ENCODE data around the gene ACKR4.
"Not testable (repeated sequence)": the region's sequence is repeated elsewhere in the genome, so short reads cannot be mapped to it uniquely, and the experiment has no call there.

The ACKR4 gene

DNA sequence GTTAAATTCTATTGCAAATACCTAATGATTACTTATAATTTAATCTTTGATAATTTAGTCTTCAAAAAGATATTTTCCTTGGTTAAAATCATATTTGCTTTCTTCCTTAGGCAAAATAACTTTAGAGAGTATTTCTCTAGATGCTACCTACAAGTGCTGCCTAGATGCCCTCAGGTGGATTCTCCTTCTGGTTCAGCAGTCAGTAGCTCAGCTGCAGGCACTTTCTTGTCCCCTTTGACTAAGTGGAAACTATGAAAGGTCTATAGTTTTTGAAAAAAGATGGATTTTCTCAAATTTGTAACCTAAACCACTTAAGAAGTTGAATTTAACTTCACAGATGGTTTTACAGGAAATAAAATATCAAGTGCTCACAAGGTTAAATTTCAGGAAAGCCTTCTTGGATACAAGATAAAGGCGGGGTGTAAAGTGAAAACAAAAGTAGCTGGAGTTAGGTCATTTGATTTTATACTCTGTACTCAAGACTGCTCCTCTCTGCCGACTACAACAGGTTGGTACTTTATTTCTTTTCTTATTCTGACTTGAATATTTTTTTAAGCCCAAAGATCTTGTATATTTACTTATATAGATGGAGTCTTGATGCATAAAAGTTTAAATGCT is at the start of gene ACKR4:
ACKR4 (plus strand) TSS at position 455 of the 618 bp plus-strand sequence. CDS start 3,128 bp downstream, outside the sequence.
- DNase-seq, result no peak

DNA sequence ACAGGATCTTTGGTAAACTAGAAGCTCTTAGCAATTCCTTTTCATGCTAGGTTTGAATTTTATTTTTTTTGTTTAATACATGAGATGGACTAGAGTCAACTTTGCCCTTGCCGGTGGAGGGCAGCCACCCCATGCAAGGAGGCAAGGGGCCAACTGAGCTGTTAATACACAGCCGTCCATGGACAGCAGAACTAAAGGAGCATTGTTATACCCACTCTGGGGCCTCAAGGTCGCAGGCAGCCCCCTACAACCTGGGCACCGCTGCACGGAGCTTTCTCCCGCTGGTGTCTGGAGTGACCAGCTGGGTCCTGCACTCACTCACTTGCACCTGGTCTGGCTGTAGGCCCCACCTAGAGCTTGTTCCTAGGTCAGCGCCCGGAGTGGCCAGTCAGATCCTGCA is 47.9 kb upstream of the ACKR4 start:
- DNase-seq, result no peak

DNA sequence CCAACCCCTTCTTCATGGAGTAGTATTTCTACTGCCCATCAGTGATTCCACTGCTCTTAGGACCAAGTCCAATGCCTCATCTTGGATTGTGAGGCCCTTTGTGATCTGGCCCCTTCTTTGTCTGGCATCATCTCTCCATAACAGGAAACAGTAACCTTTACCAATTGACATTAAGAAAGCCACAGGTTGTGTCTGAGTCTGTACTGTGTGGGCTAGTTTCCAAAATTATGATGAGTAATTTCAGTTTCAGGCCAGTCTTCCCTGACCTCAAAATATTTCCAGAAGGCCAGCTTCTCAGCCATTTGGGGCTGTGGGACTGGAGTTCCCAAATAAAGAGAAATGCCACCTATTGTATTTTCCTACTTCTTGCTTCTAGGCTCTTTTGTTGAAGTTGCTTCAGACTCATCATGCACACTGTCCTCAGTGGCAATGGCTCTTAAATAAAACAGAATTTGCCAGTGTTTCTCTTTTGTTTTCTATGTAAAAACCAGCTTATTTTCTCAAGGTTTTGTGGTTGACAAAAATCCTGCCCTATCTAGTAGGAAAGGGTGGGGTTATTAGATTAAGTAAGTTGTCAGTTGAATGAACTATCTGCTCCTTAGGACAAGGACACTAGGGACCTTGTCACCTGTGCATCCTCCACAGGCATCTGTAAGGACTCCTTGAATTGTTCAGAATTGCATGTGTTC is 47.0 kb upstream of the ACKR4 start:
- peak; percentile 78 for DNase-seq

DNA sequence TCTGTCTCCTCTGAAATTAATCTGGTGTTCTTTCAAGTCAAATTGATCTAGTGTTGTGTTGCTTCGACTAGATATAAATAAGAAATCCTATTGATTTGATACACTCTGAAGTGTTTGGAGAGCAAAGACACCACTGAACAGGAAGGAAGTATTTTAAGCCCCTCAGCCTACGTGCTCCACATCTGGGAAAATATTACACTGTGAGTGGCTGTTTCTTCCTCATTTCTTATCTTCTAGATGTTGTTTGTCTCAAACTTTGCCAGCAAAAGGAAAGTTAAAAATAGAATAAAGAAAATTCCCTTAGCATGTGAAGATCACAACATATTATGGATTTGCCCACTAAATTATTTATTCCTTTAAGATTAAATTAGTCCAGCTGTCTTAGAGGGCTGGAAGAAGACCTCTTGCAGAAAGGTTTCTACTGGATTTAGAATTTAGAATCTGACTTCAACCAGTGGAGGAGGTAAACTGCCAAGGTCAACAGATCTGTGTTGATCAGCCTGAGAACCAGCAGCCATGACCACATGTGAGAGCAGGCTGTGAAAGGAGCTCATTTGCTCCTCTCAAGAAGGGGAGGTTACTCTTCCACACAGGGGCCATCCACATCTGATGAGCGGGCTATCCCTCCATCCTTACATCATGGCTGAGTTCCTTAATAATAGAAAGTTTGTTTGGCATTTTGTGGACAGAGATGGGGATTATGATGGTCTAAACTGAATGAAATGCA is 46.3 kb upstream of the ACKR4 start:
- DNase-seq, result no peak

DNA sequence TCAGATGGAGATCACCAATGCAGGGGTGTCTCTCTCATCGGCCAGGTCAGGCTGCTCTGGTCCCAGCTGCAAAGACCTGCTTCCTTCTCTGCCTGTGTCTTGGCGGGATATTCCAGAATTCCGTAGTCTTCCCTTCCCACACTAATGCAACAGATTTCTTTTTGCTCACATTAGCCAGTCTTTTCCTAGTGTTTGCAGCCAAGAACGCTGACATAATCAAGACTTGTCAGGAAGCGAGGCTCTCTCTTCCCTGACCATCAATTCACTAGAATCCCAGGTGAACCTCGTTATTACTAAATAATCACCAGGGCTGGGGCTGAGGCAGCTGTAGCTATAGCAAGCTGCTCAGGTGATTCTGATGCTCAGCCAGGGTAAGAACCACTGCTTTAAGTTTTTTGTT is 43.2 kb upstream of the ACKR4 start:
- DNase-seq, result no peak

DNA sequence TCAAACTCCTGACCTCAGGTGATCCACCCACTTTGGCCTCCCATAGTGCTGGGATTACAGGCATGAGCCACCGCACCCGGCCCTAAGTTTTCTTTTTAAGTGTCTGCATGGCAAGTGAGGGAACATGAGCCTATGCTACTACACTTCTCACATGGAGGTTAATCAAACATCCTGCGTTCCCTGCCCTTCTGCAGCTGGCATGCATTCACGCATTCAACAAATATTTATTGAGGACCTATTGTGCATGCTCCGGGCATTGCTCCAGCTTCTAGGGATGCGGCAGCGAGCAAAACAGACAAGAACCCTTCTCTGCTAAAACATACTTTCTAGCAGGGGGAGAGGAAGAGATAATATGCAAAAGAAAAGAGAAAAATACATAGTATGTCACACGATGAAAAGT is 42.6 kb upstream of the ACKR4 start:
- DNase-seq, result peak; percentile 26

DNA sequence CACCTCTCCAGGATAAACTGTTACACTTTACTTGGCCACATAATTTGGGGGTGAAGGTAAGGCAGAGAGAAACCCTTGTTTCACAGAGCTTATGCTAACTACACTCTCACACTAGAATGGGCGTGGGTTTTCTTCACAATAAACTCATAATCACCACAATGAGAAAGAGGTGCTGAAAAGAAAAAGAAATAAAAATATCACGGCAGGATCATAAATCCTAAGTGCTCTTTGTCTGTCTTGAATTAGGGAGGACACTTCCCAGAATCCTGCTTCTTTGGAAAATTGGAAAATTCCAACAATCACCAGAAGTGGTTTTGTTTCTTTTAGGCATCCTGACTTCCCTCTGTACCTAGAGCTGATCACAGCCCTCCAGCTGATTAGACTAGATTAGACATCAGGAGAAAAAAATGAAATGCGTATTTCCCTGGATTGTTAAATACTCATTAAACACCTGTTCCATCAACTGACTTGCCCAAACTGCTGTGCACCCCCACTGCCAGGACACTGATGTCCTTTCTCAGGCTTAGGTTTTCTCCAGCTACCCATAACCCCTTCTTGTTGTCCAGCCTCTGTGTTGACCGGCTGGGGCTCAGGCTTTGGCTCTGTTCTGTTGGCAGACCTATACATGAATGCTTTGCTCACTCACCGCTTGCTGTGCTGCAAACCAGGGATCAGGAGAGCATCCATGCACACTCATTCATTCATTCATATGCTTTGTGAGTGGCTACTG is 41.6 kb upstream of the ACKR4 start:
- no peak for DNase-seq

DNA sequence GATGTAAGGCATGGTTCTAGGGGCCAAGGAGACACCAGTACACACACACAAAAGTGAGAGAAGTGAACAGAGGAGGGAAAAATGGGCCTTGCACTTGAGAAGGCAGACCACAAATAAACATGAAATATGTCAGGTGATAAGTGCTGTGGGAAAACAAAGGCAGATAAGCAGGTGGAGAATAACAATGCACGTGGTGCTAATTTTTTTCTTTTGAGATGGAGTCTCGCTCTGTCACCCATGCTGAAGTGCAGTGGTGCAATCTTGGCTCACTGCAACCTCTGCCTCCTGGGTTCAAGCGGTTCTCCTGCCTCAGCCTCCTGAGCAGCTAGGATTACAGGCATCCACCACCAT is 41.1 kb upstream of the ACKR4 start:
- not testable (repeated sequence) for DNase-seq

DNA sequence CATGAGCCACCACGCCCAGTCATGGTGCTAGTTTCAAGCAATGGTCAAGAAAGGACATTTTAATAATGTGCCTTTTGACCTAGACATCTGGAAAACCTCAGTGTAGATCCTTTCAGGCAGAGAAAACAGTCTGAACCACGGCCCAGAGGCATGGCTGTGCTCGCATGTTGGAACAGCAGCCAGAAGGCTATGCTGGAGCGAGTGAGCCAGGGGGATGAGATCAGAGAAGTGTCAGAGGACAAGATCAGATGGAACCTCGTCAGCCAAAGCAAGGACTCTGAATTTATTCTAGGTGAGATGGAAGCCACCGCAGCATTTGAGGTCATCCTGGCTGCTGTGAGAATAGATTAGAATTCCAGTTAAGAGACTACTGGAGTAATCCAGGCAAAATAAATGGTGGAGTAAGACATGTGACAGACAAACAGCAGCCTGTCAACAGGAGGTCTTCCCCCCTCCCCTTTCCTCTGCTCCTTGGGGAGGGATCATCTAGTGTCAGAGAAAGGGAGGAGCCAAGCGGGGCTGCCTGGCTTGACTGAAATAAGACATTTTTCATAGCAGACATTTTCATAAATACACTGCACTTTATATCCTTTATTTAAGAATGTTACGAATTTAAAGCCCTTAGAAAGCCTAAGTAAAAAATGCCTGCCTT is 40.4 kb upstream of the ACKR4 start:
- DNase-seq, result no peak

DNA sequence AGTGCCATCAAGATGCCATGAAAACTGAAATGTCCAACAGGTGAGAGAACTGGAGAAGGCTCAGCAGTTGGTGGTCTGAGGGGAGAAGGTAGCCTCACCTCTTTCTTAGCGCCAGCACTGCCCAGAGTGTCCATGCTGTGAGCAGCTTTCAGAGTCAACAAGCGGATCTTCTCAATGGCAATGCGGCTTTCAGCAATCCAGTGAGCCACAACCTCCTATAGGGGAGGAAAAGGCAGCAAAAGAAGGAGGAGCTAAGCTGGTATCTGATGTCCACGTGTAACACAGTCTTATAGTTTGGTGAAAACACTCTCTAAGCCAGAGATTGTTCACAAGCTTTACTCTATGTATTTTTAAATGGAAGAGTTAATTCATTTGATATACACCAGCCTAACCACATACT is 36.1 kb upstream of the ACKR4 start:
- no peak for DNase-seq

DNA sequence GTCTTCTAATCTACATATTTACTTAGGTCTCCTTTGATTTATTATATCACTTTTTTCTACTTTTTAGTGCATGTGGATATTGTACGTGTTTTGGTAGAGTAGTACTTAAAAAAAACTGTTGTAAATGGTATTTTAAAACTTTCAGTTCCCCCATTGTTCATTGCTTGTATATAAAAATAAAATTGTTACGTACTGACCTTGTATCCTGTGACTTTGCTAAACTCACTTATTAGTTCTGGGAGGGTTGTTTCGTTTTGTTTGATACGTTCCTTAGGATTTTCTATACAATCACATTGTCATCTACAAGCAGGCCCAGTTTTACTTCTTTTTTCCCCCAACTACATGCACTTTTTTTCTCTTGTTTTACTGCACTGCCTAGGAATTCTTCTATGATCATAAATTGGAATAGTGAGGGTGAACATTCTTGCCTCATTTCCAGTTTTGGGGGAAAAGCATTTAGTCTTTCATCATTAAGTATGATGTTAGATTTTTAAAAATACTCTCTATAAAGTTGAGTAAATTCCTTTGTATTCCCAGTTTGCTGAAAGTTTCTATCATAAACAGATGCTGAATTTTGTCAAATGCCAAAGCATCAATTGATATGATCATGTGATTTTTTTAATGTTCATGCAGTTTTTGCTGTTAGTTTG is 33.5 kb upstream of the ACKR4 start:
- peak; percentile 22 for DNase-seq

DNA sequence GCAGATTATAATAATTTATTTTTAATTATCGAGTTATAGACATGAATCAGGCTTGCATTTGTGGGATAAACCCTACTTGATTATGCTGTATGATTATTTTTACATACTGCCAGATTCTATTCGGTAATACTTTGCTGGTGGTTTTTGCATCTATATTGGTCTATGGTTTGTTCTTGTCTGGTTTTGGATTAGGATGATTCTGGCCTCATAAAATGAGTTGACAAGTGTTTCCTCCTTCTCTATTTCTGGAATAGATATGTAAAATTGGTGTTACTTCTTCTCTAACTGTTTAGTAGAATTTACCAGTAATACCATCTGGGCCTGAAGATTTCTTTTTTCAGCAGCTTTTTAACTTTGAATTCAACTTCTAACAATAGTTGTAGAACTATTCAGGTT is 33.0 kb upstream of the ACKR4 start:
- no peak for DNase-seq

DNA sequence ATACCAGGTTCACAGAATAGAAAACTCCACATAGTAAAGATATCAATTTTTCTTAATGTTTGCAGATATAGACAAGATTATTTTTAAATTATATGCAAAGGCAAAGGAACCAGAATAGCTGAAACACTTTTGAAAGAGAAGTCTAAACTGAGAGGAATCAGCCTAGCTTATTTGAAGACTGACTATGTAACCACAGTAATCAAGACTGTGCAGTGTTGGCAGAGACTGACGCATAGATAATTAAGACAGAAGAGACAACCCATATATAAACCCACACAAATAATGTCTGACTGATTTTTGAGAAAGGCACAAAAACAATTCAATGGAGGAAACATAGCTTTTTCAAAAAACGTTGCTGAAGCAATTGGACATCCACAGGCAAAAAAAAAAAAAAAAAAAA is 28.6 kb upstream of the ACKR4 start:
- no peak for DNase-seq

DNA sequence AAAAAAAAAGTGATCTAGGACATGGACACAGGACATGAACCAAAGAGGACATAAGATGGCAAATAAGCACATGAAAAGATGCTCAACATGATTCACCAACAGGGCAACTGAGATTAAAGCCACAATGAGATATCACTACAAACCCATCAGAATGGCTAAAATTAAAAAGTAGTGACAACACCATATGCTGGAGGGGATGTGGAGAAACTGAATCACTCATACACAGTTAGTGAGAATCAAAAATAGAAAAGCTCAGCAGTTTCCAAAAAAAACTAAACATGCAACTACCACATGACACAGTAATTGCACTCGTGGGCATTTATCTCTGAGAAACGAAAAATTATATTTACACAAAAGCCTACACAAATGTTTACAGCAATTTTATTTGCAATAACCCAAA is 27.9 kb upstream of the ACKR4 start:
- DNase-seq, result peak; percentile 44

DNA sequence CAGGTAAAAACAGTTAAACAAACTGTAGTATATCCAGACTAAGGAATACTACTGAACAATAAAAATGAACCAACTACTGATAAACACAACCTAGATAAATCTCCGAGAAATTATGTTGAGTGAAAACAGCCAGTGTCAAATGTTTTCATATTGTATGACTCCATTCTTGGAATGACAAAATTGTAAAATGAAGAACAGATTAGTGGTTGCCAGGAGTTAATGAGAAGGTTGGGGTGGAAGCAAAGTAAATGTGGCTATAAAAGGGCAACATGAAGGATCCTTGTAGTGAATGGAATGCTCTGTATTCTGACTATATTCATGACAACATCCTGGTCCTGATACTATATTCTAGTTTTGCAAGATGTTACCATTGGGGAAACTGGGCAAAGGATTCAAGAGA is 27.5 kb upstream of the ACKR4 start:
- peak; percentile 65 for DNase-seq

DNA sequence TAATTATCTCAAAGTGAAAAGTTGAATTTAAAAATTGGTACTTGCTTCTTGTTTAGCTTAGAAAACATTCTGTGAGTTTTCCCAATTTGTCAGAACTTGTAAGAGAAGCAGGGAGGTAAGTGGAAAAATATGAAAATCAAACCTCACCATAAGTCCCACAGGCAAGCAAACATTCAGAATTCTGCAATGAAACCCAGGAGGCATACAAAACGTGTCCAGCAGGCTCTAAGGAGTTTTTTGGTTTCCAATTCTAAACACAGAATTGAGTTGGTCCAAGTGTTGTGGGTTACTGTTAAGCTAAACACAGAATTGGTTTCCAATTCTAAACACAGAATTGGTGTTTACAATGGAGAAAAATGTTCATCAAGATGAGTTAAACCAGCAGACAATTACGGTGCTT is 27.1 kb upstream of the ACKR4 start:
- DNase-seq, result no peak

DNA sequence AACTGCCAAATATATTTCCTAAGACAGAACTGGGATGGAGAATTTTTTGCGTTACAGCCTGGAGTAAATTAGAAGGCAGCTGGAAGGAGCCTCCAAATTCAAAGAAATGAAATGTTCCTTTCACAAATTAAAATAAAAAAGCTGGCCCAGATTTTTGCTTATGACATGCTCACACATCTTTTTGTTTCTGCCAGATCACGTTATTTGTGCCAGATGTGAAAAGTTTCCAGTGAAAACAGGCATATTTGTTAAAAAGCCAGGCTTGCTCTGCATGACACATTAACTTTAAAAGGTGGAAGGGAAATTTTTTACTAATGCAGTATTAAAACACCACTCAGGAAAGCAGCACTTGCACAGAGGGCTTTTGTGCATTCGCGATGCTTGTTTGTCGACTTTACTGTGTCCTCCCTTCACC is 23.3 kb upstream of the ACKR4 start:
- peak; percentile 28 for DNase-seq

DNA sequence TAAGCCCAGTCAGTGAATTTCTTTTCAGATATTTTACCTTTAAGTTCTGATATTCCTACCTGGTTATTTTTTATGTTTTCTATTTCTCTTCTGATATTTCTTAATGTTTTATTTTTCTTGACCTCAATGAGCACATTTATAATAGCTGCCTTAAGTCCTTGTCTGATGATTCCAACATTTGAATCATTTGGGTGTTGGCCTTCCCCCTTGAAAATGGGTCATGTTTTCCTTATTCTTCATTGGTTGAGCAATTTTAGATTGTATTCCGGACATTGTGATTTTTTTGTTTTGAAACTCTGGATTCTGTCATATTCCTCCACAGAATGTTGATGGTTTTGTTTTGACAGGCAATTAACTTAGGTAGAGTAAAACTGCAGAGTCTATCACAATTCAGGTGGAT is 9.7 kb upstream of the ACKR4 start:
- no peak for DNase-seq

DNA sequence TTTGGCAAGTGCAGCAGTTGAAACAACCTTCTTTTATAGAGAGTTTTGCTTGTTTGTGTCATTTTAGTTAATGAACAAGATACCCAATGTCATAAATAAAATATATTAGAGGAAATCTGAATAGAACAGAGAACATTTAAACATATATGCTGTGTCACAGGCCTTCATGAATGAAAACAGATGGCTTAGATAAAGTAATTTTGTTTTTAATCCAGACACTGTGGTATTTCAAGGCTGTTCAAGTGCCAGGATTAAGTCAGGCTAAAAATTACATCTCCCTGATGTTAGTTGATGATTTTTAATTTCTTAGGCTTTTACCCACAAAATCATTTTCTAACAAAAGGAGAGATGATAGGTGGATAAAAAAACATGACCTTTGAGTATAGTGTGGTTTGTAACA is 4.9 kb upstream of the ACKR4 start:
- no peak for DNase-seq

DNA sequence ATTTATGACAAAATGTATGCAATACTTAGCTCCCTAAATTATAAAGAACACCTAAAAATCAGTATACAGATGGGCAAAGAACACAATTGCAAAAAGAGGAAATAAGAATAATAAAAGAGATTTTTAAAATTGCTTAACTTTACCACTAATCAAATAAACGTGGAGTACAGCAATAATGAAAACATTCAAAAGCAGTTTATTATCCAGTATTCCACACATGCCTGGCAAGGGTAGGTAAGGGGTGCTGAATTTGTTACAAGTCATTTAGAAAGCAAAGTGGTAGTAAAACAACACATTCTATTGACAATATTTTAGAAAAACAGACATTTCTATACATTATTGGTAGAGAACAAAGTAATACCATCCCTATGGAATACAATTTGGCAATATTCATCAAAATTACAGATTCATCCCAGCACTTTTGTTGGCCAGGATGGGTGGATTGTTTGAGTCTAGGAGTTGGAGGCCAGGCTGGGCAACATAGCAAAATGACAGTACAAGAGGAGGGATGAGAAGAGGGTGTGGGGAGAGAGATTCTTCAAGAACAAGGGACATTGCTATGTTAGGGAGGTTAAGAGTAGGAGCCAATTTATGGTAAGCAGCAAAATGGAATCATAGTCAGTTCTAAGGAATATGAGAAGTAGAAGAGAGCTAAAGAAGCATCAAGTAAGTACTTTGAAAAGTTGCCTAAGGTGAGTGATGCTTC is 3.7 kb upstream of the ACKR4 start:
- peak; percentile 46 for DNase-seq

DNA sequence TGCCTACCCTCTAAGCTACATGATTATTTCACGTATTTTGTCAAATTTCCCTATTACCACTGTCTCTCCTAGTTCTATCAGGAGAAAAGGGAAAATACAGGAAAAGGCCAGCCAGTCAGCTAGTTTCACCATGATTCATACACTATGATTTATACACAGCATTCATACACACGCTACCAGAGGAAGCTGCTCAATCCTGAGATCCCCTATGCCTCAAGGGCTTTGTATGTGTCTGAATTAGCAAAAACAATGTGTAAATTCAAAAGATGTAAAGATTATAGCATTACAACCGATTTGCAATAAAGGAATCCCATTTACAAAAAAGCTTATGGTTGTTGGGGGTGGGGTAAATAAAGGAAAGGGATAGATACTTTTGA is 3.1 kb upstream of the ACKR4 start:
- peak; percentile 87 for DNase-seq

DNA sequence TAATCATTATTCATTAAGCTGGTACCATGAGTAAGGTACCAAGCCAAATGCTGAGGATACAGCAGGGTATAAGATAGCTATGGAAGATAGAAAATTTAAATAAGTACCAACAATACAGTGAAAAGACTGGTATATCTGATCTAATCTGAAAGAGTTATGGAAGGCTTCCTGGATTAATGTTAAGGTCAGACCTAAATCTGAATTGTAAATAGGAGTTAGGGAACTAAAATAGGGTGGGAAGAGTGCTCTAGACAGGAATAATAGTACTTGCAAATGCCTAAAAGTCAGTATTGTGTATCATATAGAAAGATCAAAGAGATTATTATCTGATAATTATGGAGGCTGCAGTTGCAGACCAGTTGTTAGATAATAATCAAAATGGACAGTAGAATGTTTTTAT is 2.6 kb upstream of the ACKR4 start:
- DNase-seq, result no peak

Measured in fibroblast of skin of right biceps (primary cell).